GM11168 (cell line): ENCODE data around the gene ANP32A.

ENCODE experiments used
- in situ Hi-C: fragments of 300-500 bp; cut with MboI; formaldehyde crosslinking; loops from one replicate; pipeline ENCODE4 v1.12.0; 2022; ENCODE audit warnings: low sequenced_read_pairs; ENCODE audit not compliant: unreplicated experiment

ANP32A gene

DNA sequence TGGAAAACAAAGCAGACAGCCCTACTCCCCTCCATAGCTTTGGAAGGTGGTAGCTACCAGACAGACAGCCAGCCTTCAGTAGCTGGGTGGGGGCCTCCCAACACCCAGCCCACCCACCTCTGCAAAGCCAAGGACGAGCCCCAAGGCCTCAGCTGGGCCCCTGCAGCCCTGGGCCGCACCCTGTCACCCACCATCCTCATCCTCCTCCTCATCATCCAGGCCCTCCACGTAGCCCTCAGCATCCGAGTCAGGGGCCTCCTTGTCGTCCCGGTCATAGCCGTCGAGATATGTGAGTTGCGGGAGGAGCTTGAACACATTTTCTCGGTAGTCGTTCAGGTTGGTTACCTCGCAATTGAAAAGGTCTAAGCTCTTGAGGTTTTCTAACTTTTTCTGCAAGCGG lies 36.5 kb downstream of the ANP32A start:
- in situ Hi-C loops, result no loop called here

DNA sequence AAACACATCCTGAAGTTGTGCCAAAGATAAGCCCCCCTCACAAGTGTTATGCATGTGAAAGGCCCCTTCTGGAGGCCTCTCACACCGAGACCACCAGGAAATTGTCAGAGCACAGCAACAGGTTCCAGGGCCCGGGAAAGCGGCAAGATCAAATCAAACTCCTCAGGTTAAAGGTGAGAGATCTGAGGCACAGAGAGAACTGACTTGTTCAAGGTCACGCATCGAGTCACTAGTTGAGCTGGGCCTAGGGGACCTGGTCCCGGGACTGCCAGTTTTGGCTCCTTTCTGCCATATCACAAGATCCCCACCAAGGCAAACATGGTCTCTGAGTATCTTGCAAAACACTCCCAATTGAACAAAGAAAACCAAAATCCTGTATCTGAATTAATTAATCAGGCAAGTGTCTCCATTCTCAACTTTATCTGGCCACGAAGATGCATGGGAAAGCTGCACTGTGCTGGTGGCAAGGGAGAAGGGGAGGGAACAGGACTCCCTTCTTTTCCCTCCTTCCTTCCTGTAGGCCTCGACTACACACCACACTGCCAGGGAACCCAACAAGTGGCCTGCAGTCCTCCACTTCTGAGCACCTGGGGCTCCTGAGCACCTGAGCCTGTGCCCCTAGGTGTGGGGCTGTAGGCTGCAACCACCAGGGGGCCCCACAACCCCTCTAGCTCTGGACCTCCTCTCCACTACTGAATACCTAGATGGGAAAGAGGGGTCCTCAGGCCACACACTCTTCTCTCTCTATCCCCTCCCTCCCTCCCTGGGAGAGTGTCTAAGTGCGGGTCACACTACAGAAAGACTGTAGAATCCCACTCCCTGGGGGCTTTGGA lies 37.3 kb downstream of the ANP32A start:
- in situ Hi-C loops, result no loop called here

DNA sequence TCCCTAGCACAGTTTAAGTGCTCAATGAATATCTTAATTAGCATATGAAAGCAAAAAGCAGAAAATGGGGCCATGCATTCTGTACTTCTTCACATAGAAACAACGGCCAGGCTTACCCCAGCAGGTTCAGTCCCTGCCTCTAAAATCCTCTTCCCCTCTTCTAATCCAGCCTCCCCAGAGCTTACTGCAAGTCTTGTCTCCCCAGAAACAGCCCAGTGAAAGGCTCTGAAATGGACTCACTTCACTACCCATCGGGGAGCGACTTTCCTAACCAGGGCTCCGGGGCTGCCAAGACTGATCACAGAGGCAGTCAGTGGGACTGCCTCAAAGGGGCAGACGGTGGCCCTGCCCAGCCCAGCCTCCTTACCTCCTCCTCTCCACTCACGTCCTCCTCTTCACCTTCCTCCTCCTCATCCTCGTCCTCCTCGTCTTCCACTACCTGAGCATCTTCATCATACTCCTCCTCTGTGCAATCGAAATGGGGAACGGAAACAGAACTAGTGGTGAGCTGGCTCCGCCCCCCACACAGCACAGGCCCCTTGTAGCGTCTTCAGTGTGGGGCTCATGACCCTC lies 38.0 kb downstream of the ANP32A start:
- in situ Hi-C loops, result no loop called here

DNA sequence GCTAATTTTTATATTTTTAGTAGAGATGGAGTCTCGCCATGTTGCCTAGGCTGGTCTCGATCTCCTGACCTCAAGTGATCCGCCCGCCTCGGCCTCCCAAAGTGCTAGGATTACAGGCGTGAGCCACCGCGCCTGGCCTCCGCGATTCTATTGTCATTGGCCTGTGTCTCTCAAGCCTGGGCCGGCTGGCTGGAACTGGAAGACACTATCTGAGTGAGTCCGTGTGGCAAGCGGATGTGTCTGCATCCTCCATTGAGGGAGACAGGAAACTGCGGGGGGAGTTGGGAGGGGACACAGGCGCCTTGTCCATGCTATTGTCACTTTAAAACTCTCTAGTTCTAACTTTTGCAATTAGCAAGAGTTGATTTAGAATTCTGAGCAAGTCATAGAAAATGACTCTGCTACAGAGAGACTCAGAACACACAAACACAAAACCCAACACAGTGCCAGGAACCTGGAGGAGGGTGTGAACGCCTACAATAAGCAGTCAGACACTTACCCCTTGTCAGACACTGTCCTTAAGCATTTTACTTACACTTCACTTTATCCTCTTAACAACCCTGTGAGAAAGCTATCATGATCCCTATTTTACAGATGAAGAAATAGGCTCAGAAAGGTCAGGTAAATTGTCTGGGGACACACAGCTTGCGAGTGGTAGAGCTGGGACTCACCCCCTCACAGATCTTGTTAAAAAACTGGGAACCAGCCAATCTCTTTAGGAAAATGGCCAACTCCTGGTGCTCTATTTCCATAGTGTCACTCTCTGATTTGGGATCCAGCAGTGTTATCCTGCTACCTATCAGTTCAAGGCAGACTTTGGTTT lies 38.7 kb downstream of the ANP32A start:
- in situ Hi-C loops, result no loop called here

DNA sequence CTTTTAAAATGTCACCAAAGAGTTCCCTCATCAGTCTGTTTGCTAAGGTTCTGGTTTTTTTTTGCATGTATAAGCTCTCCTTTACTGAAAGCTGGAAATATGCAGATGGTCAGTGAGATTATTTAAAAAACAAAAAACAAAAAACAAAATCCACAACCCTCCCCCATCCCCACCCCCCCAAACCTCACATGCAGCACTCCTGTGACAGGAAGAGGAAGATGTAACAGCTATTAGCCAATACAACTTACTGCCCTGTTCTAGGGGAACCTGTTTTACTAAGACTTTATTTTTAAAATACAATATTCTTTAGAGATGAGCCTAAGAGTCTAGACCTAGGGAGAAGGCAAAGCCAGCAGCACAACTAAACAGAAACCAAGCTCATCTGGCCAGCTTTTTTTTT lies 39.5 kb downstream of the ANP32A start:
- in situ Hi-C loops, result no loop called here

DNA sequence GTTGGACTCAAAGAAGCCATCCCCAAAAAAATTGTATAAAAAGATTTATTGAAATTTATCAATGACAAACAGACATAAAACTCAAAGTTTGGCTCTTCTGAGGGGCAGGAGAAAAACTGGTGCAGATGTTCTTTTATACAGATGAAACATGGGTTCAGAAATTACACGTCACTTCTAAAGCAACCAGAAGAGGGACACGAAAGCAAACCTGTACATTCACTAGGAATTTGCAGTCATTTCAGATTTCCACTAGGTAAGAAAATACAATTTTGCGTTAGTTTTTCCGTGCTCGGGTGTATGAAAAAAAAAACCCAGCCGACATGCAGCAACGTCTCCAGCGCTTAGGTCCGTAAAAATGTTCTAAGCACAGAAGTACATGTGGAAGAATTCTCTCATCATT lies 41.8 kb downstream of the ANP32A start:
- in situ Hi-C loops, result no loop called here

DNA sequence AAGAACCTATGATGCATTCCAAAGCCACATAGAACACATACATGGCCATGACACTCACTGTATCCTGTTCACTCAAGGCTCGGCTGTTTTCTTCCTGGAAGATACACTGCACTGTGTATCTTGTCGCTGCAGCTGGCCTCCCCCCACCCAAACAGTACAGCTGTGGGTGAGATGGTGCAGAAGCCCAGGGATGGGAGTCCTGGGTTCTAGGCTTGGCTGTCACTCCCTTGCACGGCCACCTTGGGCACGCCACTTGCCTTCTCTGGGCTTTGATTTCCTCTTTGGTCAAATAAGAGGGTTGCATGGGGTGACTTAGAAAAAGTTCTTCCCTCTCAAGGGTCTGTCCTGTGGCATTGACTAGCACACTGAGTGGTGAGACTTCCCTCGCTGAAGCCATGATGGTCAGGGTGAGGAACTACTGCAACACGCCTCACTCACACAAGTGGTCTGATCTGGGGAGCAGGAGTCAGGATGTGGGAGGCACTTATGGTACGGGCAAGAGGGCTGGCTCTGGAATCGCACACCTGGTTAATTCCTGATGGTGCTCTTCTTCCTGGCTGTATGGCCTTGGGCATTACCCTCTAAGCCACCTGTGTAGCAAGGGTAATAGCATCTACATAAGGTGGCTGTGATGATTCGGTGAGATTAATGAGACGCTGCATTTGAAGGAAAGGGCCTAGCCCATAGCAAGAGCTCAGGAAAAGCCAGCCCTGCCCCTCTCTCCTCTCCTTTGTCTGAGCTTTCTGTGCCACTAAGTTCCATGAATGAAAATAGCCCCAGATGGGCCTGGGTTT lies 44.0 kb downstream of the ANP32A start:
- in situ Hi-C loops, result no loop called here

DNA sequence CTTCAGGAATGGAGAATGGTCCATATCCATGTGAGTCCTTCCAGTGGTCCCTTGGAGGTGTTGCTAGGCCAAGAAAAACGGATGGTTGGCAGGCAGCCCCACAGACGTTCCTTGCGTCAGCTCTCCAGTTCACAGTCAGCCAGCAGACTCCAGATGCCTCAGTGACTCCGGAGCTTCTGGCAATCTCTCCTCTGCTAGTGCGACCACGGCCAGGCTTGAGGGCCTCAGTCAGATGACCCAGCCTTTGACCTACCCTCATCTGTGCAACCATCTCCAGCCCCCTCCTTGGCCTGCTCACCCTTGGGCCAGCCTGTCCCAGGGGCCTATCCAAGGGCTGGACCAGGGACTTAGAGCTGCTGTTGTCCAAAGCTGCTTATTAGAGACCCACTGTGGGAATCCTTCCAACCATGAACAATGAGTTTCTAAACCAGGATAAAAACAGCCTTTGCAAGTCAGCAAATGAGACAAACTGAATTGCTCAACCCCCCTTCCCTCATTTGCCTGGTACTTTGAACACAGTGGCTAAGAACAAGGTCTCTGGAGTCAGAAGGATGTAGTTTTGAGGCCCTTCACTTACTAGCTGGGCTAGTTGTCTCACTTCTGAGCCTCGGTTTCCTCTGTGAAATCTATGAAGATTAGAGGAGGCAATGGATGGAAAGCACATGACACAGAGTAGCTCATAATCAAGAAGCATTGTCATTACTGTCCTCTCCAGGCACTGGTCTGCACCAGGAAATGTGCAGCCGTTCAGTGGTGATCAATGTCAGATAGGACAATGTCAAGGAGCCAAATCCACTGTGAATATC lies 44.8 kb downstream of the ANP32A start:
- in situ Hi-C loops, result no loop called here

DNA sequence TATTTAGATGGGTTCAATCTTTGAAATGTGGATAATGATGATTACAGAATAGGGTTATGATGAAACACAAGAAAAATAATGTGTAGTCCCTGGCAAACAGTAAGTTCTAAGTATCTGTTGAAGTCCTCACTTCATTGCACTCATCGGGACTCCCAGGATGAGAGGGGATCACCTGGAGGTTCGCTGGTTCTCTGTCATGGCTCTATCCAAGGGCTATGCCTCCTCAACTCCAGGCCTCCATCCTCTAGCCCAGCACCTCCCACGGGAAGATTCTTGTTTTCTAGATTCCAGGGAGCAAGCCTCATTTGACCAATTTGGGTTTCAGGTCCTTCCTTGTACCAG lies 45.5 kb downstream of the ANP32A start:
- in situ Hi-C loops, result no loop called here

DNA sequence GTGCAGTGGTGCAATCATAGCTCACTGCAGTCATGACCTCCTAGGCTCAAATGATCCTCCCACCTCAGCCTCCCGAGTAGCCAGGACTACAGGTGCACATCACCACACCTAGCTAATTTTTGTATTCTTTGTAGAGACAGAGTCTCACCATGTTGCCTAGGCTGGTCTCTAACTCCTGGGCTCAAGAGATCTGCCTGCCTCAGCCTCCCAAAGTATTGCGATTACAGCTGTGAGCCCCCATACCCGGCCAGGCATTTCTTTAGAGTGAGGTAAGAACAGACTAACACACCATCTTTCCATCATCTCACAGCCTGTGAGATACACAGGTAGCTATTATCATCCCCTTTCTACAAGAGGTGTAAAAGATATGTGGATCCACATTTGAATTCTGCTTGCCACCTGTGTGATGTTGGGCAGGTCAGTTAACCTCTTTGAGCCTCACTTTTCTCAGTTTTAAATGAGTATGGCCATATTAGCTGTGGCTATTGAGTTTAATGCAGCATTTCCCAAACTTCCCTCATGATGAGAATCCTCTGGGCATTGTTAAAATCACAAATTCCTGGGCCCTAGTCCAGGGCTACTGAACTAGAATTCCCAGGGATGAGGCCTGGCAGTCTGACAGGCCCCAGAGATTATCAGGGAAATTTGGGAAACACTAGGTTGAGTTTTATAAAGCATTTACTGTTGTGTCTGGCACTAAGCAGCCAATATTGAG lies 46.0 kb downstream of the ANP32A start:
- in situ Hi-C loops, result no loop called here

DNA sequence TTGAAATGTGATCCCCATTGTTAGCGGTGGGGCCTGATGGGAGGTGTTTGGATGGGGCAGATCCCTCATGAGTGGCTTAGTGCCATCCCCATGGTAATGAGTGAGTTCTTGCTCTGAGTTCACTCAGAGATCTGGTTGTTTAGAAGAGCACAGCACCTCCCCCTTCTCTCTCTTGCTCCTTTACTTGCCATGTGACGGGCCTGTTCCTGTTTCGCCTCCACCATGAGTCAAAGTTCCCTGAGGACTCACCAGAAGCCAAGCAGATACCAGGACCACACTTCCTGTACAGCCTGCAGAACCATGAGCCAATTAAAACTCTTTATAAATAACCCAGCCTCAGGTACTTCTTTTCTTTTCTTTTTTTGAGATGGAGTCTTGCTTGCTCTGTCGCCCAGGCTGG lies 46.6 kb downstream of the ANP32A start:
- in situ Hi-C loops, result no loop called here

DNA sequence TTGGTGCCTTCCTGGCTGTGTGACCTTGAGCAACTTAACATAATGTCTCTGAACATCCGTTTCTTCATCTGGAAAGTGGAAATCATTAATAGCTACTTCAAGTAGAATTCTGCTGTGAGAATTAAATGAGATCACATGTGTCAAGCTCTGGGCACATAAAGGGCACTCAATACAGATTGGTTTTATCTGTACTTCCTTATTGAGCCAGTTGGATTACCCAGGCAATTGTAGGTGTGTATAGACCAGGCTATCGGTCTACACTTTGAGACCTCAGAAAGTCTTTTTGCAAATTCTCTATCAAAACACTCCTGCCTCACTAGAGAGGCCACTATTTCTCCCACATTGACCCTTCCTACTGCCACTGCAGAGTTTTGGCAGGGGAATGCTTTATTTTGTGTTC lies 47.7 kb downstream of the ANP32A start:
- in situ Hi-C loops, result no loop called here

DNA sequence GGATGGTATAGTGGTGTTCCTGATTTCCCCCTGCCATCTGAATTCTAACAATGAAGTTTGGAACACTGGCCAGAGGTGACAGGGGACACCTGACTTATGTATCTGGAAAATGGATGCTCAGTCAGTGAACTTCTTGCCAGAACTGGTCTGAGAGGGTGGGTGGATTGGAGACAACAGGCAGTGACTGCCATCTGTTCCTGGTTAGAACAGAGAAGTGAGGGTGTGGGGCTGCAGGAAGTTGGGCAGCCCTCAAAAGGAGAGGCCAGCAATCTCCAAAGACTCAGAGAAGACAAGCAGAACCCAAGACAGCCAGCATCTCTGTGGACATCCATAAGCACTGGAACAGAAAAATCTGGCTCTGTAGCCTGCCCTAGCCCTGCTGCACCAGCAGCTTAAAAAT lies 50.5 kb downstream of the ANP32A start:
- in situ Hi-C loops, result no loop called here

DNA sequence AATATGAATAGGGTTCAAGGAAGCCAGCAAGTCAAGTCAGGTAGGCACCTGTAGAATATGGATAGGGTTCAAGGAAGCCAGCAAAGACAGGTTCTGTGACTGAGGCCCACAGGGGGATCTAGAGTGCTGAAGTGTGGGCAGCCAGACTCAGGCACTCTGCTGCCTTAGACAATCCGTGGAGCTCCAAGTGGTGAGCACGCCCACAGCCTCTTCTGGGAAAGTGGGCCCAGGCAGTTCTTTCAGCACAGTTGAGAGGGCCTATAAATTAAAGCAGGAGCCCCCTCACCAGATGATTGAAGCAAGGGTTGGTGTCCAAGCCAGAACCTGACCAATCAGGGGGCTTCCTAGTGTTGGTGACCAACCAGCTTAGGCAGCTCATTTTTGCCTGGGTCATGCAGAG lies 51.0 kb downstream of the ANP32A start:
- in situ Hi-C loops, result no loop called here

DNA sequence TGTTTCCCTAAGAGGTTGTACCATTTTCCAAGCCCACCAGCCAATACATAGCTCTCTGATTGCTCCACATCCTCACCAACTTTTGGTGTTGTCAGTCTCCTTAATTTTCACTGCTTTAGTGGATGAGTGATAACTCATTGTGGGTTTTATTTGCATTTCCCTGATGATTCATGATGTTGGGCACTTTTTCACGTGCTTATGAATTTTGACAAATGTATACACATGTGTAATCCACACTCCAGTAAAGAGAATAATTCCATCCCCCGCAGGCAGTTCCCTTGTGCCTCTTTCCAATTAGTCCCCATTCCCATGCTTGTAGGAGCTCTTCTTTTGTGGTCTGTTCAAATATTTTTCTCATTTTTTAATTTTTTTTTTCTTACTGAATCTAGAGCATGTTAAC lies 52.4 kb downstream of the ANP32A start:
- in situ Hi-C loops, result no loop called here

DNA sequence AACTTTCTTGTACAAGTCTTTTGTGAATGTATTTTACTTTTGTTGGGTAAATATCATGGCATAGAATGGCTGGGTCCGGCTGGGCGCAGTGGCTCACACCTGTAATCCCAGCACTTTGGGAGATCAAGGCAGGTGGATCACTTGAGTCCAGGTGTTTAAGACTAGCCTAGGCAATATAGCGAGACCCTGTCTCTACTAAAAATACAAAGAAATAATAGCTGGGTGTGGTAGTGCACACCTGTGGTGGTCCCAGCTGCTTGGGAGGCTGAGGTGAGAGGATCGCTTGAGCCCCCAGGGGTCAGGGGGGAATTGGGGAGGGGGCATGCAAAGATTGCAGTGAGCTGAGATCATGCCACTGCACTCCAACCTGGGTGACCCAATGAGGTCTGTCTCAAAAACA lies 52.9 kb downstream of the ANP32A start:
- in situ Hi-C loops, result no loop called here

DNA sequence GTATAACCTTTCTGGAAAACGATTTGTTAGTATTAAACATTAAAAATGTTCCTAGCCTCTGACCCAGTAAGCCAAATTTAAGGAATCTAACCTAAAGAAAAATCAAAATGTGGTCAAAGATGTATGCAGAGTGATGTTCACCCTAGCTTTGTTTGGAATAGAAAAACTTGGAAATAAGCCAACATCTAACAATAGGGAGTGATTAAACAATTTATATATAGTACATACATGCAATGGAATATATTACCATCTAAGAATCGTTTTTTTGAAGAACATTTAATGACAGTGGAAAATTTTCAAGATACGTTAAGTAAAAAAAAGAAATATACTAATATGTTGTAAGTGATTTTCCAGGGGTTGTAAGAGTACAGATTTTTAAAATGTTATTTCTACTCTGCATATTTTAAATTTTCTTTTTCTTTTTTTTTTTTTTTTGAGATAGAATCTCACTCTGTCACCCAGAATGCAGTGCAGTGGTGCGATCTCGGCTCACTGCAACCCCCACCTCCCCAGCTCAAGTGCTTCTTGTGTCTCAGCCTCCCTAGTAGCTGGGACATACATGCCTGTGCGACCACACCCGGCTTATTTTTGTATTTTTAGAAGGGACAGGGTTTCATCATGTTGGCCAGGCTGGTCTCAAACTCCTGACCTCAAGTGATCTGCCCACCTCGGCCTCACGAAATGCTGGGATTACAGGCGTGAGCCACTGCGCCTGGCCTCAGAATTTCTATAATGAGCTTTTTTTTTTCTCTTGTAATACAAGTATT lies 54.9 kb downstream of the ANP32A start:
- in situ Hi-C loops, result no loop called here

DNA sequence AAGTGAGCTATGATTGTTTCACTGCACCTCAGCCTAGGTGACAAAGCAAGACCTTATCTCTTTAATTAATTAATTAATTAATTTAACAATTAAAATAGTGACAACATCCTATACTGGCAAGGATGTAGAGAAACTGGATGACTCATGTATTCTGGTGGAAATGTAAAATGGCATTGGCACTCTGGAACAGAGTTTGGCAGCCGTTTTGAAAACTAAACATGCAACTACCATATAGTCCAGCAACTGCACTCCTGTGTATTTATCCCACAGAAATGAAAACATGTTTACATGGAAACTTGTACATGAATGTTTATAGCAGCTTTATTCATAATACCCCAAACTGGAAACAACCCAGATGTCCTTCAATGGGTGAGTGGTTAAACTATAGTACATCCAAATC lies 56.6 kb downstream of the ANP32A start:
- in situ Hi-C loops, result no loop called here

DNA sequence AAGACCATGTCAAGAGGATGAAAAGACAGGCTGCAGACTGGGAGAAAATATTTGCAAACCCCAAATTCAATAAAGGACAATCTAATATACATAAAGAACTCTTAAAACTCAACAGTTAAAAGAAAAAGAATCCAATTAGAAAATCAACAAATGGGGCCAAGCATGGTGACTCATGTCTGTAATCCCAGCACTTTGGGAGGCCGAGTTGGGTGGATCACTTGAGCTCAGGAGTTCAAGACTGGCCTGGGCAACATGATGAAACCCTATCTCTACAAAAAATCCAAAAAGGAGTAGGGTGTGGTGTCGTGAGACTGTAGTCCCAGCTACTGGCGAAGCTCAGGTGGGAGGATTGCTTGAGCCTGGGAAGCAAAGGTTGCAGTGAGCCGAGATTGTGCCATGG lies 57.6 kb downstream of the ANP32A start:
- in situ Hi-C loops, result no loop called here
